Endodermal cell (in vitro differentiated cells): ENCODE measurements around the gene CELA3A. TPM values are rescaled to one million over a fixed set of nuclear protein-coding genes. Genes with fewer than 3 reads are reported as not detected.
A peak's percentile ranks its signal among the peaks of the same experiment; 100 is the strongest.

Experiments used
- DNase-seq: peaks from one replicate; pipeline ENCODE4 v3.0.0-alpha.2; 2017
- H3K27ac ChIP-seq: 2 replicates; pipeline ENCODE4 v1.5.1; 2013; ENCODE audit warnings: mild to moderate bottlenecking, low read depth, low read length, moderate library complexity
- H3K27me3 ChIP-seq: 2 replicates; pipeline ENCODE4 v1.6.1; 2013; ENCODE audit warnings: mild to moderate bottlenecking, low read length, moderate library complexity; ENCODE audit not compliant: insufficient read depth, control insufficient read depth, poor library complexity, severe bottlenecking
- H3K36me3 ChIP-seq: 2 replicates; pipeline ENCODE4 v1.7.0; 2013; ENCODE audit warnings: mild to moderate bottlenecking, low read length, moderate library complexity; ENCODE audit not compliant: control insufficient read depth, insufficient read depth
- H3K4me1 ChIP-seq: one replicate; pipeline ENCODE4 v1.7.0; 2013; ENCODE audit warnings: low read length; ENCODE audit not compliant: control insufficient read depth, insufficient read depth
- H3K4me3 ChIP-seq: 2 replicates; pipeline ENCODE4 v1.5.1; 2013; ENCODE audit warnings: mild to moderate bottlenecking, low read length, moderate library complexity
- H3K9ac ChIP-seq: 2 replicates; pipeline ENCODE4 v1.6.1; 2013; ENCODE audit warnings: mild to moderate bottlenecking, low read length, moderate library complexity; ENCODE audit not compliant: poor library complexity, severe bottlenecking; ENCODE audit errors: extremely low read depth
- H3K9me3 ChIP-seq: 2 replicates; pipeline ENCODE4 v1.6.1; 2013; ENCODE audit warnings: mild to moderate bottlenecking, low read length, moderate library complexity; ENCODE audit not compliant: control insufficient read depth
- H3K27ac Mint-ChIP-seq: 2 replicates; pipeline ENCODE4 v1.8.0; 2020; ENCODE audit warnings: mixed read lengths
- H3K27me3 Mint-ChIP-seq: 2 replicates; pipeline ENCODE4 v1.8.0; 2021; ENCODE audit warnings: mild to moderate bottlenecking, mixed read lengths; ENCODE audit not compliant: insufficient read depth
- H3K36me3 Mint-ChIP-seq: 2 replicates; pipeline ENCODE4 v1.8.0; 2020; ENCODE audit warnings: low read depth, mixed read lengths
- H3K4me1 Mint-ChIP-seq: 2 replicates; pipeline ENCODE4 v1.8.0; 2020; ENCODE audit warnings: mixed read lengths
- H3K4me3 Mint-ChIP-seq: 2 replicates; pipeline ENCODE4 v1.8.0; 2020; ENCODE audit warnings: mild to moderate bottlenecking, moderate library complexity, mixed read lengths
- H3K9me3 Mint-ChIP-seq: 2 replicates; pipeline ENCODE4 v1.8.0; 2020; ENCODE audit warnings: mild to moderate bottlenecking, mixed read lengths
- WGBS, 2 experiments: methylation state at CpG; one replicate each; pipeline versions ENCODE4 v1.1.5 to v1.1.7; 2013; ENCODE audit warnings: missing lambda C conversion rate in 2 of 2, mixed read lengths in 1 of 2; ENCODE audit not compliant: insufficient coverage in 1 of 2, insufficient read length in 1 of 2; 5-methylcytosine and 5-hydroxymethylcytosine counted together
- total RNA-seq, 2 donors: library from RNA; stranded (reverse); fragmentation: NEBNext Ultra II Directional in 1 of 2; extraction: Animal tissue kit (Norgen Biotek cat#: 25700) in 1 of 2; gene quantifications; 2 replicates in 1 of 2; 3 replicates in 1 of 2; pipeline ENCODE4 v1.2.1, GENCODE V29; 2021
- TF ChIP-seq, protein P1 (sequence below): fragments of 200-600 bp; sonication (generic); conservative IDR thresholded peaks from 2 replicates; pipeline ENCODE4 v1.5.0; 2021; ENCODE audit warnings: antibody characterized with exemption, mild to moderate bottlenecking

Gene CELA3A
- total RNA-seq, 2 donors from 2014 or later: not detected

DNA sequence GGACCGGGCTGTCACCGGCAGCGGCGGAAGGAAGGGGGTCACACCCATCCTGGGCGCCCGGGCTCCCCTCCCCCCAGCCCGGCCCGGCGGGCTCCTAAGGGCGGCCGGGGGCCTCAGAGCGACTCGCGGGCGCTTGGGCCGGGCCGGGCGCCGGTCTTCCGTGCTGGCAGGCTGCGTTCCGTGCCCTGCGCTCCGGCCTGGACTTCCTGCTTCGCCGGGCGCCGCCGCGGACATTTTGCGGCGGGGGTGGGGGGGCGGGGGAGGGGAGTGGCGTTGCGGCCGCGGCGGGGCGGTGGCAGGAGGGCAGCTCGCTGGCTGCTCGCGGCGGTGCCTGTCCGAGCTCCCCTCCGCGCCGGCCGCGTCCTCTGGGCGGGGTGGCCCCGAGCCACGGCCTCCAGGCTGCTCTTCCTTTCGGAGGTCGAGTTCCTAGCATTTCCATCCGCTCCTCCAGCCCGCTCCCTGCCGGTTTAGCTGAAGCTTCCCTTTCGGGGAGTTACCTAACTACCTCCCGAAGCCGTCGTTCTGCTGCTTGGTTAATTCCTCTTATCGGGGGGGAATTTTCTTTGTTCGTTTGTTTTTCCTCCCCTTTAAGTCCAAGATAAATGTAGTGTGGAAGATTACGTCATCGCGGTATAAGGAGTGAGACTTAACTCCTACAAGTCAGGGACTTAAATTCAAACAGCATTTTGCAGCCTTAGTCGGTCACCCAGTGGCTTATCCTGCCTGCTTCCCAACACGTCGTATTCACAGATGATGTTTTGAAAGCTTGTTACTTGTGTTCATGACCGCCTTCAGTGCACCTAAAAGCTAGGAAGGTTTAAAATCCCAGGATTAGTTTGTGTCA lies 51.8 kb downstream of the CELA3A start:
- 0 to 1% methylated on average over 28 to 65 of the region's 70 CpGs for WGBS, 2 experiments
- peaks cover 36% of the 10 kb centered on the region for H3K36me3 Mint-ChIP-seq
- peak overlapping the region; percentile 91 for H3K4me3 Mint-ChIP-seq
- no peaks in the 10 kb centered on the region for H3K9me3 Mint-ChIP-seq
- Histone ChIP-seq H3K9ac (peak overlapping the region; percentile 99), H3K27me3 (no peaks in the 10 kb centered on the region), H3K27ac (peak overlapping the region; percentile 97), H3K9me3 (no peaks in the 10 kb centered on the region), H3K4me3 (peak overlapping the region; percentile 99), H3K4me1 (peaks cover 5% of the 10 kb centered on the region), H3K36me3 (peaks cover 42% of the 10 kb centered on the region)
- DNase-seq: peak; percentile 86
- peaks cover 11% of the 10 kb centered on the region for H3K4me1 Mint-ChIP-seq
- TF ChIP-seq, protein P1, sequence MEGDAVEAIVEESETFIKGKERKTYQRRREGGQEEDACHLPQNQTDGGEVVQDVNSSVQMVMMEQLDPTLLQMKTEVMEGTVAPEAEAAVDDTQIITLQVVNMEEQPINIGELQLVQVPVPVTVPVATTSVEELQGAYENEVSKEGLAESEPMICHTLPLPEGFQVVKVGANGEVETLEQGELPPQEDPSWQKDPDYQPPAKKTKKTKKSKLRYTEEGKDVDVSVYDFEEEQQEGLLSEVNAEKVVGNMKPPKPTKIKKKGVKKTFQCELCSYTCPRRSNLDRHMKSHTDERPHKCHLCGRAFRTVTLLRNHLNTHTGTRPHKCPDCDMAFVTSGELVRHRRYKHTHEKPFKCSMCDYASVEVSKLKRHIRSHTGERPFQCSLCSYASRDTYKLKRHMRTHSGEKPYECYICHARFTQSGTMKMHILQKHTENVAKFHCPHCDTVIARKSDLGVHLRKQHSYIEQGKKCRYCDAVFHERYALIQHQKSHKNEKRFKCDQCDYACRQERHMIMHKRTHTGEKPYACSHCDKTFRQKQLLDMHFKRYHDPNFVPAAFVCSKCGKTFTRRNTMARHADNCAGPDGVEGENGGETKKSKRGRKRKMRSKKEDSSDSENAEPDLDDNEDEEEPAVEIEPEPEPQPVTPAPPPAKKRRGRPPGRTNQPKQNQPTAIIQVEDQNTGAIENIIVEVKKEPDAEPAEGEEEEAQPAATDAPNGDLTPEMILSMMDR: no peak
- peak overlapping the region; percentile 99 for H3K27ac Mint-ChIP-seq
- H3K27me3 Mint-ChIP-seq: no peaks in the 10 kb centered on the region

DNA sequence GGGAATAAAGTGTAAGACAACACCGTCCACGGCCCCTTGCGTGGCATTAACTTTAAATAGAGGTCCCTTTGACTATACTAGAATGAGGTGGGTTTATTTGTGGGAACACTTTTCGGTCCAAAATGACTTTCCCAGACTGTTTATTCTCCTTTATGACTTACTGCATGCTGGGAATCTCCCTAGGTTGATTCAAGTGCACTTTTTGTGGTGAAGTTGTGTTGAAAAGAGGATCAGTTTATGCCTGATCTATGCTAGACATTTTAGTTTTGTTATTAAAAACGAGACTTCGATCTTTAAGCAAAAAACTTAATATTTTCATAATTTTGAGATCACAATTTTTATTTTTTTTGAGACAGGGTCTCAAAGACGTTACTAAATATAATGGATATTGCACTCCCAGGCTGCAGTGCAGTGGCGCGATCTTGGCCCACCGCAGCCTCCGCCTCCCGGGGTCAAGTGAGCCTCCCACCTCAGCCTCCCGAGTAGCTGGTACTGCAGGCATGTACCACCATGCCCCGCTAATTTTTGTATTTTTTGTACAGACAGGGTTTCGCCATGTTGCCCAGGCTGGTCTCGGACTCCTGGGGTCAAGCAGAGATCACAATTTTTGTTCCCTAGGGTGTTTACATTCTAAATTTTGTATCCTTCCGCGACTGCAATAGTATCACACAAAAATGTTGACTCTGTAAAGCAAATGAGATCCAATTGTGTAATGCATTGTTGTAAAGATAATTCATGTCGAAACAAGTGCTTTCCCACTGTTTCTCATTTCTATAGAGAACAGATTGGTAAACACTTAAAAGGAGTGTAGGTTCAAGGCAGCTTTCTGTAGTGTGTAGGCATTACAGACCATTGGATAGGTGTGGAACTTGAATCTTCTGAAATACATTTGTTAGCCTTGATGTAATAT lies 52.7 kb downstream of the CELA3A start:
- Mint-ChIP-seq H3K4me3 (peak overlapping the region; percentile 91), H3K36me3 (peaks cover 38% of the 10 kb centered on the region), H3K27me3 (no peaks in the 10 kb centered on the region), H3K9me3 (no peaks in the 10 kb centered on the region), H3K27ac (peak overlapping the region; percentile 99), H3K4me1 (peaks cover 6% of the 10 kb centered on the region)
- Histone ChIP-seq H3K9me3 (no peaks in the 10 kb centered on the region), H3K4me1 (peaks cover 5% of the 10 kb centered on the region), H3K27ac (peak overlapping the region; percentile 97), H3K36me3 (peaks cover 45% of the 10 kb centered on the region), H3K9ac (peak overlapping the region; percentile 99), H3K4me3 (peak overlapping the region; percentile 99), H3K27me3 (no peaks in the 10 kb centered on the region)
- 75 to 79% methylated on average over 15 to 19 of the region's 19 CpGs for WGBS, 2 experiments
- TF ChIP-seq, protein P1: no peak
- DNase-seq: no peak

DNA sequence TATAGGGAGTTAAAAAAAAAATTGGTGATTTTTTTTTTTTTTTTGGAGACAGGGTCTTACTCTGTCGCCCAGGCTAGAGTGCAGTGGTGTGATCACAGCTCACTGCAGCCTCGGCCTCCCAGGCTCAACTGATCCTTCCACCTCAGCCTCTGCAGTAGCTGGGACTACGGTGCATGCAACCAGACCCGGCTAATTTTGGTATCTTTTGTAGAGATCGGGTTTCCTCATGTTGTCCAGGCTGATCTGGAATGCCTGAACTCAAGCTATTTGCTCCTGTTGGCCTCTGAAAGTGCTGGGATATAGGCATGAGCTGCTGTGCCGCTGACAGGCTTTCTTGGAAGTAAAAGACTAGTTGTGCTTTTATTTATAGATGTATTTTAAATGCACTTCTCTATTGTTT lies 54.0 kb downstream of the CELA3A start:
- Mint-ChIP-seq H3K9me3 (no peaks in the 10 kb centered on the region), H3K27ac (peak overlapping the region; percentile 40)
- WGBS, 2 experiments: 93 to 97% methylated on average over 5 to 6 of the region's 6 CpGs

More for the DNA sequence above, 54.0 kb downstream of the CELA3A start:
- Mint-ChIP-seq H3K4me1 (peaks cover 6% of the 10 kb centered on the region), H3K27me3 (no peaks in the 10 kb centered on the region), H3K4me3 (peak overlapping the region; percentile 31), H3K36me3 (peaks cover 41% of the 10 kb centered on the region)
- Histone ChIP-seq H3K27ac (no peak overlapping the region), H3K9ac (no peak overlapping the region), H3K4me1 (peaks cover 5% of the 10 kb centered on the region), H3K9me3 (no peaks in the 10 kb centered on the region), H3K4me3 (peak overlapping the region; percentile 73), H3K27me3 (no peaks in the 10 kb centered on the region), H3K36me3 (peaks cover 48% of the 10 kb centered on the region)
- no peak for DNase-seq
- TF ChIP-seq, protein P1: no peak
